HEK293 (cell line): ENCODE measurements around the gene PLPPR4.

Experiments
- CTCF ChIA-PET: fragments of 350-600 bp; formaldehyde crosslinking; extraction: SDS; loops from one replicate; lab custom pipeline; 2021; ENCODE audit warnings: antibody characterized with exemption; lab: Yijun Ruan, JAX
- POLR2A ChIA-PET: fragments of 300-600 bp; formaldehyde crosslinking; extraction: SDS; loops from one replicate; lab custom pipeline; 2020; ENCODE audit warnings: antibody characterized with exemption, inconsistent platforms; lab: Yijun Ruan, JAX
- H3K27ac ChIP-seq: fragments of 200-500 bp; sonication (Bioruptor generic); 2 replicates; pipeline ENCODE4 v1.5.1; 2014; ENCODE audit warnings: low read depth, low read length, control low read depth, inconsistent platforms; ENCODE audit errors: extremely low read depth
- H3K36me3 ChIP-seq, 2 experiments: fragments of 200-500 bp in 1 of 2; sonication (Bioruptor generic) in 1 of 2; 1 replicate in 1 of 2; 2 replicates in 1 of 2; pipeline ENCODE4 v1.5.1; 2014 to 2017; ENCODE audit warnings: inconsistent platforms in 2 of 2, low read length in 2 of 2; ENCODE audit not compliant: control insufficient read depth in 2 of 2, insufficient read depth in 1 of 2
- H3K4me1 ChIP-seq: fragments of 200-500 bp; sonication (Bioruptor generic); 2 replicates; pipeline ENCODE4 v1.5.1; 2014; ENCODE audit warnings: mild to moderate bottlenecking, low read length, inconsistent platforms; ENCODE audit not compliant: control insufficient read depth, insufficient read depth
- H3K4me3 ChIP-seq: 2 replicates; pipeline ENCODE4 v1.5.1; 2011; ENCODE audit warnings: low read depth, mild to moderate bottlenecking, control low read depth, low read length, moderate library complexity
- H3K9me3 ChIP-seq: fragments of 200-500 bp; sonication (Bioruptor generic); 2 replicates; pipeline ENCODE4 v1.5.1; 2014; ENCODE audit warnings: low read depth, low read length, inconsistent platforms; ENCODE audit not compliant: control insufficient read depth, insufficient read depth
- GLIS2 ChIP-seq: fragments of 450-650 bp; formaldehyde crosslinking; IDR thresholded peaks from 2 replicates; pipeline ENCODE4 v1.5.1; 2016; ENCODE audit warnings: missing biosample characterization, missing genetic modification characterization
- HOXC10 ChIP-seq: sonication (generic); formaldehyde crosslinking; IDR thresholded peaks from 2 replicates; pipeline ENCODE4 v1.8.1; 2023; ENCODE audit warnings: mild to moderate bottlenecking, missing genetic modification reagents
- SETDB1 ChIP-seq: IDR thresholded peaks from one replicate; pipeline ENCODE4 v1.6.1; 2017; ENCODE audit warnings: mild to moderate bottlenecking, low read length, moderate library complexity, mixed read lengths; ENCODE audit not compliant: insufficient read length
- SP7 ChIP-seq: fragments of 450-650 bp; formaldehyde crosslinking; IDR thresholded peaks from 2 replicates; pipeline ENCODE4 v1.5.1; 2016; ENCODE audit warnings: missing biosample characterization, missing genetic modification characterization
- YY1 ChIP-seq: fragments of 450-650 bp; formaldehyde crosslinking; IDR thresholded peaks from 2 replicates; pipeline ENCODE4 v1.5.1; 2018; ENCODE audit warnings: missing biosample characterization, missing genetic modification characterization
- ZNF138 ChIP-seq: fragments of 450-650 bp; formaldehyde crosslinking; IDR thresholded peaks from 2 replicates; pipeline ENCODE4 v1.5.1; 2016; ENCODE audit warnings: missing biosample characterization, missing genetic modification characterization, borderline replicate concordance
- ZNF155 ChIP-seq: fragments of 450-650 bp; formaldehyde crosslinking; IDR thresholded peaks from 2 replicates; pipeline ENCODE4 v1.5.1; 2016; ENCODE audit warnings: missing biosample characterization, missing genetic modification characterization
- ZNF19 ChIP-seq: fragments of 450-650 bp; formaldehyde crosslinking; IDR thresholded peaks from 2 replicates; pipeline ENCODE4; 2016; ENCODE audit warnings: missing biosample characterization, missing genetic modification characterization, low read depth
- ZNF2 ChIP-seq: fragments of 450-650 bp; formaldehyde crosslinking; IDR thresholded peaks from 2 replicates; pipeline ENCODE4 v1.5.1; 2016; ENCODE audit warnings: missing biosample characterization, missing genetic modification characterization
- ZNF202 ChIP-seq: fragments of 450-650 bp; formaldehyde crosslinking; IDR thresholded peaks from 2 replicates; pipeline ENCODE4 v1.5.1; 2016; ENCODE audit warnings: missing biosample characterization, missing genetic modification characterization, borderline replicate concordance
- ZNF221 ChIP-seq: fragments of 450-650 bp; formaldehyde crosslinking; IDR thresholded peaks from 2 replicates; pipeline ENCODE4 v1.5.1; 2017; ENCODE audit warnings: missing biosample characterization, missing genetic modification characterization, borderline replicate concordance
- ZNF292 ChIP-seq: fragments of 450-650 bp; formaldehyde crosslinking; IDR thresholded peaks from 2 replicates; pipeline ENCODE4 v1.5.1; 2016; ENCODE audit warnings: low read depth, missing biosample characterization, missing genetic modification characterization, borderline replicate concordance
- ZNF366 ChIP-seq: fragments of 450-650 bp; formaldehyde crosslinking; conservative IDR thresholded peaks from 2 replicates; pipeline ENCODE4 v1.5.1; 2016; ENCODE audit warnings: missing biosample characterization, missing genetic modification characterization
- ZNF433 ChIP-seq: fragments of 450-650 bp; formaldehyde crosslinking; IDR thresholded peaks from 2 replicates; pipeline ENCODE4 v1.5.1; 2016; ENCODE audit warnings: missing biosample characterization, missing genetic modification characterization, low read depth
- ZNF48 ChIP-seq: fragments of 450-650 bp; formaldehyde crosslinking; IDR thresholded peaks from 2 replicates; pipeline ENCODE4 v1.5.1; 2016; ENCODE audit warnings: missing biosample characterization, missing genetic modification characterization
- ZNF501 ChIP-seq: fragments of 450-650 bp; formaldehyde crosslinking; IDR thresholded peaks from 2 replicates; pipeline ENCODE4 v1.5.1; 2016; ENCODE audit warnings: missing biosample characterization, missing genetic modification characterization
- ZNF514 ChIP-seq: fragments of 450-650 bp; formaldehyde crosslinking; IDR thresholded peaks from 2 replicates; pipeline ENCODE4 v1.5.1; 2016; ENCODE audit warnings: missing biosample characterization, missing genetic modification characterization
- ZNF529 ChIP-seq: fragments of 450-650 bp; formaldehyde crosslinking; IDR thresholded peaks from 2 replicates; pipeline ENCODE4 v1.5.1; 2017; ENCODE audit warnings: missing genetic modification characterization, missing biosample characterization; ENCODE audit not compliant: insufficient replicate concordance
- ZNF549 ChIP-seq: fragments of 450-650 bp; IDR thresholded peaks from 2 replicates; pipeline ENCODE4 v1.5.1; 2018; ENCODE audit warnings: missing biosample characterization, missing genetic modification characterization, mild to moderate bottlenecking, inconsistent platforms, moderate library complexity
- ZNF629 ChIP-seq: fragments of 450-650 bp; formaldehyde crosslinking; IDR thresholded peaks from 2 replicates; pipeline ENCODE4 v1.5.1; 2017; ENCODE audit warnings: missing biosample characterization, missing genetic modification characterization
- ZNF670 ChIP-seq: fragments of 450-650 bp; formaldehyde crosslinking; IDR thresholded peaks from 2 replicates; pipeline ENCODE4 v1.5.1; 2016; ENCODE audit warnings: missing biosample characterization, missing genetic modification characterization, low read depth
- ZNF776 ChIP-seq: fragments of 450-650 bp; formaldehyde crosslinking; IDR thresholded peaks from 2 replicates; pipeline ENCODE4 v1.5.0; 2017; ENCODE audit warnings: missing biosample characterization, missing genetic modification characterization, borderline replicate concordance
- ZNF792 ChIP-seq: fragments of 450-650 bp; formaldehyde crosslinking; IDR thresholded peaks from 2 replicates; pipeline ENCODE4 v1.5.1; 2016; ENCODE audit warnings: missing biosample characterization, missing genetic modification characterization
- TF ChIP-seq, protein P1 (sequence below): fragments of 450-650 bp; formaldehyde crosslinking; IDR thresholded peaks from 2 replicates; pipeline ENCODE4 v1.5.1; 2016; ENCODE audit warnings: missing biosample characterization, missing genetic modification characterization
- TF ChIP-seq, protein P2 (sequence below): fragments of 450-650 bp; formaldehyde crosslinking; IDR thresholded peaks from 2 replicates; pipeline ENCODE4 v1.5.1; 2016; ENCODE audit warnings: missing biosample characterization, missing genetic modification characterization
- TF ChIP-seq, protein P3 (sequence below): fragments of 450-650 bp; formaldehyde crosslinking; IDR thresholded peaks from 2 replicates; pipeline ENCODE4 v1.5.1; 2017; ENCODE audit warnings: missing biosample characterization, missing genetic modification characterization
- TF ChIP-seq, protein P4 (sequence below): fragments of 450-650 bp; formaldehyde crosslinking; IDR thresholded peaks from 2 replicates; pipeline ENCODE4 v1.5.1; 2016; ENCODE audit warnings: missing biosample characterization, missing genetic modification characterization

The PLPPR4 gene

DNA sequence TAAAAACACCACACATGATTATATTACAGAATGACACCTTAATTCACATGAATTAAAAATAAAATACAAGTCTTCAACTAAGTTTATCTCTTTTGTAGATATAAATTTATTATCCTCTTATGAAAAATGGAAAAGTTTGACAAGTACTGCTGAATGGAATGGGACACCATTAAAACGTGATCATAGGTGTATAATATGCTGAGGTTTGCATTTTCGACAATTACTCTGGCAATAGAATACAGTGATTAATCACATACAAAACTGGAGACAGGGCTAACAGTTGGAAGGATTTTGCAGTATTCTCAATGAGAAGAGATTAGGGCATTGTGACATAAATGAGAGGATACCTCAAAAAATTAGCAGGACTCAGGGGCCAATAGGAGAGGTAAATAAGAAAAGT is 17.1 kb upstream of the PLPPR4 start (continued):
- TF ChIP-seq ZNF433 (no peak), ZNF202 (tag by site-specific recombination) (no peak), ZNF221 (tag by site-specific recombination) (no peak)
- TF ChIP-seq, protein P1, sequence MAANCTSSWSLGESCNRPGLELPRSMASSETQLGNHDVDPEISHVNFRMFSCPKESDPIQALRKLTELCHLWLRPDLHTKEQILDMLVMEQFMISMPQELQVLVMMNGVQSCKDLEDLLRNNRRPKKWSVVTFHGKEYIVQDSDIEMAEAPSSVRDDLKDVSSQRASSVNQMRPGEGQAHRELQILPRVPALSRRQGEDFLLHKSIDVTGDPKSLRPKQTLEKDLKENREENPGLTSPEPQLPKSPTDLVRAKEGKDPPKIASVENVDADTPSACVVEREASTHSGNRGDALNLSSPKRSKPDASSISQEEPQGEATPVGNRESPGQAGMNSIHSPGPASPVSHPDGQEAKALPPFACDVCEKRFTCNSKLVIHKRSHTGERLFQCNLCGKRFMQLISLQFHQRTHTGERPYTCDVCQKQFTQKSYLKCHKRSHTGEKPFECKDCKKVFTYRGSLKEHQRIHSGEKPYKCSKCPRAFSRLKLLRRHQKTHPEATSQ (tag by site-specific recombination) = no peak
- TF ChIP-seq, protein P2, sequence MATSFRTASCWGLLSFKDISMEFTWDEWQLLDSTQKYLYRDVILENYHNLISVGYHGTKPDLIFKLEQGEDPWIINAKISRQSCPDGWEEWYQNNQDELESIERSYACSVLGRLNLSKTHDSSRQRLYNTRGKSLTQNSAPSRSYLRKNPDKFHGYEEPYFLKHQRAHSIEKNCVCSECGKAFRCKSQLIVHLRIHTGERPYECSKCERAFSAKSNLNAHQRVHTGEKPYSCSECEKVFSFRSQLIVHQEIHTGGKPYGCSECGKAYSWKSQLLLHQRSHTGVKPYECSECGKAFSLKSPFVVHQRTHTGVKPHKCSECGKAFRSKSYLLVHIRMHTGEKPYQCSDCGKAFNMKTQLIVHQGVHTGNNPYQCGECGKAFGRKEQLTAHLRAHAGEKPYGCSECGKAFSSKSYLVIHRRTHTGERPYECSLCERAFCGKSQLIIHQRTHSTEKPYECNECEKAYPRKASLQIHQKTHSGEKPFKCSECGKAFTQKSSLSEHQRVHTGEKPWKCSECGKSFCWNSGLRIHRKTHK = no peak

DNA sequence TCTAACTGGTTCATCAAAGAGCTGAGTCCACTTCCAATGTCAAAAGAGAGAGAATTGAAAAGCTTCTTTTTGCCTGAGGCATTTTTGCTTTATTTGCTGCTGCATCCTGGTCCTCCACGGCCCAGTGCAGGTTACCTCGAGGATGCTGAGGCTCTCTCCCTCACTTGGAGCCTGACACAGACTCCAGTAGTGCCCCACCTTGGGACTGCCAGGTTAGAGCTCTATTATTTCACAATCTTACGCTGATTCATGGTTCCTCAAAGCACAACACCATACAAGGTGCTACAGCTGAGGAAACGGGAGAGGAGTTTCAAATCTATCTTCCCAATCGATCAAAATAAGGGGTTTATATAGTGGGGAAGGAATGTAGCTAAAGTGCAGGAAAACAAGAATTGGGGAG is 13.6 kb upstream of the PLPPR4 start:
- ChIA-PET POLR2A (no interaction called here), CTCF (no interaction called here)
- TF ChIP-seq ZNF670 (no peak), ZNF549 (tag by site-specific recombination) (no peak), ZNF138 (no peak), ZNF514 (tag by site-specific recombination) (no peak), ZNF221 (tag by site-specific recombination) (no peak), ZNF155 (tag by site-specific recombination) (no peak), ZNF629 (tag by site-specific recombination) (no peak), ZNF776 (tag by site-specific recombination) (no peak), ZNF529 (no peak), ZNF501 (tag by site-specific recombination) (no peak), ZNF19 (tag by site-specific recombination) (no peak), GLIS2 (tag by site-specific recombination) (no peak), YY1 (no peak)
- TF ChIP-seq, protein P3, sequence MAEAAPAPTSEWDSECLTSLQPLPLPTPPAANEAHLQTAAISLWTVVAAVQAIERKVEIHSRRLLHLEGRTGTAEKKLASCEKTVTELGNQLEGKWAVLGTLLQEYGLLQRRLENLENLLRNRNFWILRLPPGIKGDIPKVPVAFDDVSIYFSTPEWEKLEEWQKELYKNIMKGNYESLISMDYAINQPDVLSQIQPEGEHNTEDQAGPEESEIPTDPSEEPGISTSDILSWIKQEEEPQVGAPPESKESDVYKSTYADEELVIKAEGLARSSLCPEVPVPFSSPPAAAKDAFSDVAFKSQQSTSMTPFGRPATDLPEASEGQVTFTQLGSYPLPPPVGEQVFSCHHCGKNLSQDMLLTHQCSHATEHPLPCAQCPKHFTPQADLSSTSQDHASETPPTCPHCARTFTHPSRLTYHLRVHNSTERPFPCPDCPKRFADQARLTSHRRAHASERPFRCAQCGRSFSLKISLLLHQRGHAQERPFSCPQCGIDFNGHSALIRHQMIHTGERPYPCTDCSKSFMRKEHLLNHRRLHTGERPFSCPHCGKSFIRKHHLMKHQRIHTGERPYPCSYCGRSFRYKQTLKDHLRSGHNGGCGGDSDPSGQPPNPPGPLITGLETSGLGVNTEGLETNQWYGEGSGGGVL (tag by site-specific recombination) = no peak

DNA sequence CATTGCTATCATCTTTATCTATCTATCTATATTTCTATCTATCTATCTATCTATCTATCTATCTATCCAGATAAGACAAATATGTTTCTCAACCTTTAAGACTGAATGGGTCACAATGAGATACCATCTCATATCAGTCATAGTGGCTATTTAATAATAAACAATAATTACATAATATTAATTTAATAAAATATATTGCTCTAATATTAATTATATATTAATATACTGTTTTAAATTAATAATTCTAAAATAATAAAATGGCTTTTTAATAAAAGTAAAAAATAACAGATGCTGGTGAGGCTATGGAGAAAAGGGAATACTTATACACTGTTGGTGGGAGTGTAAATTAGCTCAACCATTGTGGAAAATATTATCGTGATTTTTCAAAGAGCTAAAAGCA is 13.0 kb upstream of the PLPPR4 start:
- no peaks in the 10 kb centered on the region for H3K36me3 ChIP-seq
- POLR2A ChIA-PET = no interaction called here
- H3K4me1 ChIP-seq = no peaks in the 10 kb centered on the region
- CTCF ChIA-PET = no interaction called here
- TF ChIP-seq YY1 = no peak
- no peak for TF ChIP-seq SP7 (tag by site-specific recombination)
- TF ChIP-seq, protein P3 (tag by site-specific recombination) = no peak
- TF ChIP-seq ZNF2 (tag by site-specific recombination) = no peak
- TF ChIP-seq ZNF792 (tag by site-specific recombination) = no peak
- TF ChIP-seq ZNF202 (tag by site-specific recombination) = no peak
- no peak for TF ChIP-seq SETDB1
- no peak for TF ChIP-seq ZNF366
- TF ChIP-seq ZNF292 = no peak
- TF ChIP-seq, protein P4, sequence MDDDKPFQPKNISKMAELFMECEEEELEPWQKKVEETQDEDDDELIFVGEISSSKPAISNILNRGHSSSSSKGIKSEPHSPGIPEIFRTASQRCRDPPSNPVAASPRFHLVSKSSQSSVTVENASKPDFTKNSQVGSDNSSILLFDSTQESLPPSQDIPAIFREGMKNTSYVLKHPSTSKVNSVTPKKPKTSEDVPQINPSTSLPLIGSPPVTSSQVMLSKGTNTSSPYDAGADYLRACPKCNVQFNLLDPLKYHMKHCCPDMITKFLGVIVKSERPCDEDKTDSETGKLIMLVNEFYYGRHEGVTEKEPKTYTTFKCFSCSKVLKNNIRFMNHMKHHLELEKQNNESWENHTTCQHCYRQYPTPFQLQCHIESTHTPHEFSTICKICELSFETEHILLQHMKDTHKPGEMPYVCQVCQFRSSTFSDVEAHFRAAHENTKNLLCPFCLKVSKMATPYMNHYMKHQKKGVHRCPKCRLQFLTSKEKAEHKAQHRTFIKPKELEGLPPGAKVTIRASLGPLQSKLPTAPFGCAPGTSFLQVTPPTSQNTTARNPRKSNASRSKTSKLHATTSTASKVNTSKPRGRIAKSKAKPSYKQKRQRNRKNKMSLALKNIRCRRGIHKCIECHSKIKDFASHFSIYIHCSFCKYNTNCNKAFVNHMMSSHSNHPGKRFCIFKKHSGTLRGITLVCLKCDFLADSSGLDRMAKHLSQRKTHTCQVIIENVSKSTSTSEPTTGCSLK (tag by site-specific recombination) = no peak
- no peak for TF ChIP-seq ZNF48
- TF ChIP-seq HOXC10 = no peak
- H3K27ac ChIP-seq = no peak overlapping the region
- H3K4me3 ChIP-seq = no peak overlapping the region
- H3K9me3 ChIP-seq = no peaks in the 10 kb centered on the region

More for the DNA sequence above, 13.6 kb upstream of the PLPPR4 start:
- no peaks in the 10 kb centered on the region for H3K36me3 ChIP-seq
- no peaks in the 10 kb centered on the region for H3K9me3 ChIP-seq
- H3K4me3 ChIP-seq = no peak overlapping the region
- H3K27ac ChIP-seq = no peak overlapping the region
- no peaks in the 10 kb centered on the region for H3K4me1 ChIP-seq
